Omental fat pad (tissue), 4 donors: Measurements from ENCODE around the gene KLHL36. TPM values are rescaled to one million over a fixed set of nuclear protein-coding genes. Genes with fewer than 3 reads are reported as not detected.

ENCODE experiments used
- ATAC-seq: fragments of 150-250 bp; one replicate; pipeline ENCODE4 v1.9.1; 2016; ENCODE audit warnings: mild to moderate bottlenecking, moderate library complexity; ENCODE audit not compliant: low FRiP score
- DNase-seq: peaks from one replicate; pipeline ENCODE4 v3.0.0-alpha.2; 2019; ENCODE audit warnings: low spot score
- total RNA-seq, 4 donors: library from RNA; depleted of rRNA; stranded (reverse); fragments of >200 nt; gene quantifications; one replicate each; pipeline ENCODE4 v1.1.0, GENCODE V29; 2016
- TF ChIP-seq, protein P1 (sequence below), 3 donors: fragments of 450-650 bp; IDR thresholded peaks; one replicate each; pipeline ENCODE4 v1.5.1; 2016 to 2017; ENCODE audit warnings: antibody characterized with exemption in 3 of 3, mild to moderate bottlenecking in 3 of 3, moderate library complexity in 2 of 3

KLHL36 gene
- total RNA-seq, 4 donors from 2014 or later = 60.0 to 72.2 (median 65.8) TPM

DNA sequence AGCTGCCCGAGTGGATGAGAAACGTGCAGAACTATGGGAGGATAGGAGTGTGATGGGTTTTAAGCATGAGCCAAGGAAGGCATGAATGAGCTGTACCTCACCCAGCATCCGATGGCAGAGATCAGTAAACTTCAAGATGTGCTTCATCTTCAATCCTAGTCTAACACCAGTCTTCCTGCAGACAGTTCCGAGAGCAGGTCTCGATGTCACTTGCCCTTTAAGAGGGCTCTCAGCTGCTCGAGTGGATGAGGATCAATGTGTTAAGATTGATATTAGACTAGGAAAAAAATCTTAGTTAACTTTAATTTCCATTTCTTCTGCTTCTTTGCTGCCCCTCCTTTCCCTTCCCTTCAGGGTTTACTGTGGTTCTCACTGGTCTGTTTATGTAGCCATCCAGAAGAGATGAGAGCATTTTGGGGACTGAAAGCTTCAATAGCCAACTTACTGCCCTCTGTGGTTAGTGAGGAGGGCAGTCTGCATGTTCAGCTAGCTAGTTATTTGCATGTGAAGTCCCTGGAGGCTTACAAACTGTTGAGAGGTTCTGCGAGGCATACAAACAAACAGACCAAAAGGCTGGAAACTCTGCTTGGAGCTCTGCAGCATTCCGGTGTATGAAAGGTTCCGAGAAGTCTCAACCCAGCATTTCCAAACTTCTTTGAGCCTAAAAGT lies 15.3 kb downstream of the KLHL36 start:
- TF ChIP-seq, protein P1, sequence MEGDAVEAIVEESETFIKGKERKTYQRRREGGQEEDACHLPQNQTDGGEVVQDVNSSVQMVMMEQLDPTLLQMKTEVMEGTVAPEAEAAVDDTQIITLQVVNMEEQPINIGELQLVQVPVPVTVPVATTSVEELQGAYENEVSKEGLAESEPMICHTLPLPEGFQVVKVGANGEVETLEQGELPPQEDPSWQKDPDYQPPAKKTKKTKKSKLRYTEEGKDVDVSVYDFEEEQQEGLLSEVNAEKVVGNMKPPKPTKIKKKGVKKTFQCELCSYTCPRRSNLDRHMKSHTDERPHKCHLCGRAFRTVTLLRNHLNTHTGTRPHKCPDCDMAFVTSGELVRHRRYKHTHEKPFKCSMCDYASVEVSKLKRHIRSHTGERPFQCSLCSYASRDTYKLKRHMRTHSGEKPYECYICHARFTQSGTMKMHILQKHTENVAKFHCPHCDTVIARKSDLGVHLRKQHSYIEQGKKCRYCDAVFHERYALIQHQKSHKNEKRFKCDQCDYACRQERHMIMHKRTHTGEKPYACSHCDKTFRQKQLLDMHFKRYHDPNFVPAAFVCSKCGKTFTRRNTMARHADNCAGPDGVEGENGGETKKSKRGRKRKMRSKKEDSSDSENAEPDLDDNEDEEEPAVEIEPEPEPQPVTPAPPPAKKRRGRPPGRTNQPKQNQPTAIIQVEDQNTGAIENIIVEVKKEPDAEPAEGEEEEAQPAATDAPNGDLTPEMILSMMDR (IDR thresholded peaks at IDR 0.05) = no peak
- ATAC-seq (no peak), DNase-seq (no peak)

- TF ChIP-seq, protein P1 (IDR thresholded peaks at IDR 0.05) = no peak
- no peak for ATAC-seq
- no peak for DNase-seq
Measured at GRCh38 chr16:84665359-84665758, 17.0 kb downstream of the KLHL36 start.

DNA sequence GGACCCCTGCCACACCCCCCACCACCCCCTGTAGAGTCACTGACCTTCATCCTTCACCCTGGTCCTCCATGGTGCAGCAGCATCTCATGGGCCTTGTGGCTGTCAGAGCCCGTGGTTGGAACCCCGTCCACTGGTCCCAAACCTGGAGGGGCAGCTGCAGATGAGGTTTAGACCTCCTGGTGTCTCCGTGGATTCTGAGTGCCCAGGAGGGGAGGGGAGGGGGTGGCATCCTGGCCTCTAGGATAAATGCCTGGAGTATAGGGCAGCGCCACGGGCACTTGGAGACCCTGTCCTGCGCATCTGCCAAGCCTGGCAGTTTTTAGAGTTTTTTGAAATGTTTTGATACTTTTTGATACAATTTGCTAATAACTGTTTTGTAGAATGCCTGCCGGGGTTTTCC lies 17.5 kb downstream of the KLHL36 start:
- no peak for DNase-seq
- TF ChIP-seq, protein P1 (IDR thresholded peaks at IDR 0.05) = no peak
- no peak for ATAC-seq

GRCh38 chr16:84667600-84668309 lies 19.4 kb downstream of the KLHL36 start:
- TF ChIP-seq, protein P1 (IDR thresholded peaks at IDR 0.05) = no peak
- DNase-seq (no peak), ATAC-seq (no peak)

- ATAC-seq (no peak), DNase-seq (no peak)
- TF ChIP-seq, protein P1 (IDR thresholded peaks at IDR 0.05) = no peak
Measured at GRCh38 chr16:84670063-84670462, 21.8 kb downstream of the KLHL36 start.

GRCh38 chr16:84672276-84673202 lies 24.2 kb downstream of the KLHL36 start:
- TF ChIP-seq, protein P1 (IDR thresholded peaks at IDR 0.05) = peak in 2 of 3 donors; percentile 37 to 77
- DNase-seq = peak; percentile 65
- ATAC-seq = peak; percentile 88
